NCI-H526 (cell line): ENCODE measurements around the gene ARPC5.
A peak's percentile ranks its signal among the peaks of the same experiment; 100 is the strongest.
"Not testable (repeated sequence)": the region's sequence is repeated elsewhere in the genome, so short reads cannot be mapped to it uniquely, and the experiment has no call there.

Experiments used
- DNase-seq, 2 experiments: peaks; one replicate each; lab custom pipeline; 2025; lab: John Stamatoyannopoulos, UW

ARPC5 gene

DNA sequence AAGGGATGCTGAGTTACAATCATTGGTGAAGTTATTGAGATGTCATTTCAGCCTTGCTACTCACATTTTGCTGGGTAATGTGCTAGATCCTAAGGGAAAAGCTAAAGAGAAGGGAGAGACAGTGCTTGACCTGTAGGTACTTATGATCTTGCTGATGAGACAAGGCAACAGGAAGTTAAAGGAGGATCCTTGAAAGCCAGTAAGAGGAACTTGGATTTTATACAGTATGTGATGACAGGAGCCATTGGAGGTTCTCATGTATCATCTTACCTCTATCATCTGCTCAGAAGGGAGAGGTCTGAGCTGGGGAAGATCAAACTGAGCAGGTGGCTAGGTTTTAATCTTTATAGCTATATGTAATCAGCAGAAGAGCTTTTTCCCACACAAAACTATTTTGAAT lies 11.2 kb upstream of the ARPC5 start:
- DNase-seq = no peak

DNA sequence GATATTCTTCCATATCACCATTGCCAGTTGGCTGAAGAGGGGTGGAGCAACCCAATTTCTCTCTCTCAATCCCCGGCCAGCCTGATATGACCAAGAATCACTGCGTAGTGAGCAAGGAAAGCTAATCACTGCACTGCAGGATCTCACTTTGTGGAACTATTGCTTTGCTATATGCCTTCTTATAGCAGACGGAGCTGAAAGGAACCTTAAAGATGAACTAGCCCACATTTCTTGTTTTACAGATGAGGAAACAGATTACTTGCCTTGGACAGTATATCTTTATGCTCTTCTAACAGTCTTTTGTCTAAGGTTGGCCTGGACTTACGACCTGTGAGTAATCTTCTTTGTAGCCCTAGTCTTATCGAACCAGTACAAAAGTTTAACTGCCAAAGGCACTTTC lies 9.9 kb upstream of the ARPC5 start:
- DNase-seq = no peak

DNA sequence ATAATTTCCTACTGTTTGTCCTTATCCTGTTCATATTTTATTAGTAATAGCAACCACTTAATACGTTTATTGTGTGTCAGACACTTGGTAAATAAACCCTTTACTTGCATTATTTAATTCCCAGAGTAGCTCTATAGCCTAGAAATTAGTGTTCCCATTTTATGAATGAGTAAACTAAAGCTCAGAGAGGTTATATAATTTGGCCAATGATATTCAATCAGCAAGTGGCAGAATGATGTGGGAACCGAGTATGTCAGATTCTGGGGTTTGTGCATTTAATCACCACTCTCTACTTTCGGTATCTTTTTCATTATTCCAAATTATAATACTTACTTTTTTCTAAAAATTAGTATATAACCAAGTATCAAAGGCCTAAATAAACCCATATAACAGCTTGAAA lies 6.6 kb upstream of the ARPC5 start:
- DNase-seq = no peak

DNA sequence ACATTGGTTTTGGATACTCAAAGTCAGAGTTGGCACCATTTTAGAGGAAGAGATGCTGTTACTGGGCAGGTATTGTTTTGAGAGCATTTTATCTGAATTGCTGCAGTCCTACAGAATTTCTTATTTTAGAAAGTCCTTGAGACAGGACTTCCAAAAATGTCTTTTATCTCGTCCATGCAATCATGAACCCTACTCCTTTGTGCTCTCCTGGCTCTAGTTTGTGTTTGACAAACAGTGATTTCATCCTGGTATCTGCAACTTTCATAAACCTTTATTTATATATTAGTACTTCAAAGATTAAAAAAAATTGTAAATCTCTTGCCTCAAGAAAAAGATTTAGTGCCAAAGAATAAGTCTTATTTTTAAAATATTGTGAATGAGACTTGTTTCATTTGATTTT lies 4.6 kb upstream of the ARPC5 start:
- no peak for DNase-seq

DNA sequence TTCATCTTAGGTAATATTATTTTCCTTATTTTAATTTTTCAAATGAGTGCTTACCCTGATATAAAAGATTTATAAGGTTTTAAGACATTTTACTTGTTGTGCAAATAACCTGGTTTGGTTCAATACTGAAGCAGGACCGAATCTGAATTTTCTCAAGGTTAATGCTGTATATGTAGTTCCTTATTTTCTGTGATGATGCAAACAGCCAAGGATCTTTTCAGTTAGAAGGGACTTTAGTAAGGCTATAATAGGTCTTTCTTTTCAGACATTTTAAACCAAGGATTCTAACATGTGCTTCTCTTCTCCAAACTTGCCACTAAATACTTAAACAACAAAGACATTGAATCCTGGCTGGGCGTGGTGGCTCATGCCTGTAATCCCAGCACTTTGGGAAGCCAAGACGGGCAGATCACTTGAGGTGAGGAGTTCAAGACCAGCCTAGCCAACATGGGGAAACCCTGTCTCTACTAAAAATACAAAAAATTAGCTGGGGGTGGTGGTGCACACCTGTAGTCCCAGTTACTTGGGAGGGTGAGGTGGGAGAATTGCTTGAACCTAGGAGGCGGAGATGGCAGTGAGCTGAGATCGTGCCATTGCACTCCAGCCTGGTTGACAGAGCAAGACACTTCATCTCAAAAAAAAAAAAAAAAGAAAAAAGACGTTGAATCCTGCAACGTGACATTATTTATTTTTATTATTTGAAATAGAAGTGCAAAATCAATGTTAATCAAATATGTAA lies 3.2 kb upstream of the ARPC5 start:
- DNase-seq = no peak

DNA sequence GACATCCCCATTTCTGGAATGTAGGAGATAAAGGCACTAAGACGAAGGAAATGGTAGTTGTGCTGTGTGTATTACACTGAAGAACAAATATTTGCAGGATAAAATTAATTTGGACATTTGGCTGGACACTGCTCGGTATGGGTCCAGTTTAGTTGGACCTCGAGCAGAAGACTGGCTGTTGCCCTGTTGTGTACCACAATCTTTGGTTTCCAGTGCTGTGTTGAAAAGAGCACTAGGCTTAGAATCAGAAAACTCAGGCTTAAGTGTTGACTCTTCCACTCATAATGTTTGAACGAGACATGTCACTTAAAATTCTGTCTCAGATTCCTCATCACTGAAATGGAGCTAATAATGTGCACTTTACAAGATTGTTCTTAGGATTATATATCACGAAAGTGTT lies 1.2 kb upstream of the ARPC5 start:
- DNase-seq = peak in 1 of 2 experiments; percentile 52

DNA sequence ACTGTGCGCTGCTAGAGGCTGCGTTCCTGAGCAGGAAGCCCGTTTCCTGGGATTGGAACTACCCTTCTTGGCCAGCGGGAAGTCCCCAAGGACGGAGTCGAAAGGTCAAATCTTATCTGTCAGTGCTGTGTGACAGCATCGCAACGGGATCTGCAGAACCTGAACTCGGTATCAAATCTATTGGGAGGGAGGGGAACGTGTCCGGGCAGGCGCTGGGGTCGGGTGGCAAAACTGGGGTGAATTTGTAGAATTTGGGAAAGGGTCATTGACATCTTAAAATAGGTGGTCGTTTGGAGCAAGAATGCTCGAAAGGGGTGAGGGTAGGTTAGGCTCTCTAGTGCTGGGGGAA lies 725 bp upstream of the ARPC5 start:
- DNase-seq = no peak

DNA sequence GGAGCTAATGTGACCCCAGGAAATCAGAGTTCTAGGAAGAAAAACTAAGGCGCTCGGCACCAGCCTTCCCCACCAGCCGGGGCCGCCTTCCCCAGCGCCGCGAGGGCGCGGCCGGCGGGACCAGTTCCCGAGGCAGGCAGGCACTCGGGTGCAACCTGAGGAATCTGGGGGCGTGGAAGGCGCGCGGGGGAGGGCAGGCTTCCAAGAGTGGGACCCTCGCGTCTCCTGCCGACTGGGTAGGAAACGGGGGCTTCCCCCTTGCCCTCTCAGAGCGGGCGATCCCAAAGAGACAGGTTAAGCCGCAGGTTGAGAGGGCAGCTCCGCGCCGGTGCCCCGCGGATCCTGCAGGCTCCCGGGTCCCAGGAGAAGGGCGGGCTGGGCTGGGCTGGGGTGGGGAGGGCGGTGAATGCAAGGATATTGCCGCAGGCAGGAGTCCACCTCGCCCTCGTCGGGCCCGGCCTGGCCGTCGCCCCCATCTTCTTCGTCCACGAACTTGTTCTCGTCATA lies 431 bp downstream of the ARPC5 start:
- peak; percentile 60 to 88 for DNase-seq

DNA sequence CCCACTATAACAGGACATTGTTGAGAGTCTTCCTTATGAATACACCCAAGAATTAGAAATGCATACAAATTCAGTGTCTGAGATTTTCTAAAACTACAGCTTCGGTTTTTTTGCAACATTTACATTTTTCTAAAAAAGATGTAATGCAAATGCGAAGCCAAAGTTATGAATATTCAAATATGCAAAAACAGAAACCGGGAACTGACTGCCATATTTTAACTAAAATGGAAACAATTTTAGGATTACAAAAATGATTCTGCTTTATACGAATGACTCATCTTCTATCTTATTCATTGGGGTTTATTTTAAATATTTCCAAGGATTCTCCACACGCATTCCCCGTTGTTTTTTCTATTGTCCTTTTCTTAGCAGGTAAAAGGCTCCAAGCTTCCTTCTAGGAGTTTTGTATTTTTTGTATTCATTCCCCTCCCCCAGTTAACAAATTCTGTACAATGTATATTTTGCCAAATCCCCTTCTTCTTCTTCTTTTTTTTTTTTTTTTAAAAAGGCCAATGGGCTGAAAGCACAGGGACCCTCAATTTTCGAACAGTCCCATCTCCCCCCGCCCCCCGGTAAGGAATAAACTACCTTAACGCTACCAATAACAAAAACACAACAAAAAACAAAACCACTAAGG lies 1.0 kb downstream of the ARPC5 start:
- DNase-seq = peak; percentile 42 to 75

DNA sequence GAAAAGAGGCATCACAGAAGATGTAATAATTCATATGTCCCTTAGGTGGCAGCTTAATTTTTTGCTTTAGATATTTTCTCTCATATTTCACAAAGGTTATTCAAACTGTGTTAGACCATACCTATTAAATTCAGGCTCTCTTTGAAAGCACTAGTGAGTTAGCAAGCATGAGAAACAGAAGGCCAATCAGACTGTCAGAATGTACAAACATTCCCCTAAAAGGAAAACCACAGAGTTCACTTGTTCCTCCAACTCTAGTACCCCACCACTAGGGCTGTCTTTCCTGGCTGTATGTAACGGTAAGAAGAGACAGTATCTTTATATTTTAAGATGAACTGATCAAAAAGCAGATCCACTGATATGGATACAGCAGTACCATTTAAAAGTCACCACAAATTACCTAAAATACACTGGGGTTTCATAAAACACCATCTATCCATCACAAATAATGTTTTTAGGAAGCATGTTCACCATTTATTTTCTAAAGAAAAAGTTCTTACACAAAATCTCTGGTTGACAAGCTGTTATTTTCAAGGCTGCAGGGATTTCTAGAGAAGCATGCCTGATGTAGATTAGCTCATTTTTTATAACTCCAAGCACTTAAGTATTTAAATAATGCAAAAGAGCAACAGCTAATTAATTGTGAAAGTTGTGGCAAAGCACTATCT lies 1.8 kb downstream of the ARPC5 start:
- DNase-seq = peak; percentile 83 to 85

DNA sequence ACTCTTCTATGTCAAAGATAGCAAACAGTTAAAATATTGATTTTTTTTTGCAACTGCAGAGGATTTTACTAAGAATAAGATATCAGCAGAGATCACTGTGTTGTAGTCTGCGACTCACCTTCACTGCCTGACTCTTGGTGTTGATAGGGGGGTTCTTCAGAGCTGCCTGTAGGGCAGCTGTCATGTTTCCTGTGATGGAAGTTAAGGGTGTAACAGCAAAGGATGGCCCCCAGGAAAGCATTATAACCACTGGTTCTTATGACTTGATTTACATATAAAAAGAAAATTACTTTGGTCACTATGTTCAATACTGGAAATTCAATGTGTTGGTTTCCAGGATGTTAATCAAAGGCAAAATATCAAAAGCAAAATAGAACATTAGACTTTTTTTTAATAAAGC lies 2.6 kb downstream of the ARPC5 start:
- DNase-seq = peak in 1 of 2 experiments; percentile 25

DNA sequence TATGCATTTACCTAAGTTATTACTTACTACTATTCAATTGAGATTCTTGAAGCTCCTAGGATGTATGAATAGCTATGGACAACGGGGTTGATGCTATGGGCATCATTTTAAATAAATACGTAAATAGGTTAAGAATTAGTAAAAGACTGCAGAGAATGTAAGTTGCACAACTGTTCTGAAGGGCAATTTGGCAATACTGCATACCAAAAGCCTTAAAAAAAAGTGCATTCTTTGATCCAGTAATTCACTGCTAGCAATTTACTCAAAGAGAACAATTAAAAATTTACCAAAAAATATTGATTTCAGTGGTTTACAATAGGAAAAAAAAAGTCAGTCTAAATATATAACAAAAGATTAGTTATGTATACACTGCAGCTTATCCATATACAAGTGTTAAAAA lies 3.5 kb downstream of the ARPC5 start:
- no peak for DNase-seq

DNA sequence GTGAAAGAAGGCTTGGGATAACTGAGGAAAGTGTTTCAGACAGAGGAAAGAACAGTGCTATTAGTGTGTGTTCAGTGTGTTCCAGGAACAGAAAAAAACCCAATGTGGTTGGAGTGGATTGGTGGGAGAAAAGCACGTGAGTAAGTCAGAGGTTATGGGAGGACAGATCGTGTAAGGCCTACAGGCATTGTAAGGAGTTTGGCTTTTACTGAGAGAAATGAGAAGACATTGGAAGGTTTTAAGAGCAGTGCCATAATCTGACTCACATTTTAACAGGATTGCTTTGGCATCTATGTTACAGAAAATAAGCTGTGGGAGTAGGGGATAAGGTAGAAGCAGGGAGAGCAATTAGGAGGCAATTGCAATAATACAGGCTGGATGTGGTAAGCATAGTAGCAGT lies 4.8 kb downstream of the ARPC5 start:
- DNase-seq = no peak

DNA sequence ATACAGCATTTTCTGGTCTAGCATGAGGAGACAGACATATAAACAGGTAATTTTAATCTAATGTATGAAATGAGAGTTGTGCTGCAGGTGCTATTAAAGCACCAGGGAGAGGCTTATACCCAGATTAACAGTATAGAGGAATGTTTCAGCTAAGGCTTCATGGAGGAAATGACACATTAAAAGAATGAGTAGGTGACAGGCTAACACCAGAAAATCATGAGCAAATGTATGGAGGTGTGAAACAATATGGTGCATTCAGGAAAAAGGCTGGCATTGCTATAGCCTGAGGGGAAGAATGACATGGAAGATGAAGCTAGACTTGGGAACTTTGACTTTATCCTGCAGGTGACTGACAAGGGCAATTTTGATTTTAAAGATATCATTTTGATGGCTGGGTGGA lies 7.0 kb downstream of the ARPC5 start:
- no peak for DNase-seq

DNA sequence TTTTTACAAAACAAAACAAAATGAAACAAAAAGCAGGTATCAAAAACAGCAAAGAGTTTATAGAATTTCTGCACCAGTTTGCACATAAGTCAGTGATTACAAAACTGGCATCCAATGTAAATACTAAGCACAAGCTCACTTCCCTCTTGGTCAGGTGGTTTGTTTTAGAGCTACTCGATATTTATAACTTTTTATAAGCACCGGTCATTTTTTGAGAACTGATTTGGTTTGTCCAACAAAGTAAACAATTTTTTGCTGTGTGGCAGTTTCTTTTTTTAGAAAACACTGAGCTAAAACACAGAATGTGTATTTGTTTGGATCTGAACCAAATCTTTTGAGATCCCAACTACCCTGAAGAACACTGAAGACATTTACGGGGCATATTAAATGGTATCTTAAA lies 9.3 kb downstream of the ARPC5 start:
- not testable (repeated sequence) for DNase-seq

DNA sequence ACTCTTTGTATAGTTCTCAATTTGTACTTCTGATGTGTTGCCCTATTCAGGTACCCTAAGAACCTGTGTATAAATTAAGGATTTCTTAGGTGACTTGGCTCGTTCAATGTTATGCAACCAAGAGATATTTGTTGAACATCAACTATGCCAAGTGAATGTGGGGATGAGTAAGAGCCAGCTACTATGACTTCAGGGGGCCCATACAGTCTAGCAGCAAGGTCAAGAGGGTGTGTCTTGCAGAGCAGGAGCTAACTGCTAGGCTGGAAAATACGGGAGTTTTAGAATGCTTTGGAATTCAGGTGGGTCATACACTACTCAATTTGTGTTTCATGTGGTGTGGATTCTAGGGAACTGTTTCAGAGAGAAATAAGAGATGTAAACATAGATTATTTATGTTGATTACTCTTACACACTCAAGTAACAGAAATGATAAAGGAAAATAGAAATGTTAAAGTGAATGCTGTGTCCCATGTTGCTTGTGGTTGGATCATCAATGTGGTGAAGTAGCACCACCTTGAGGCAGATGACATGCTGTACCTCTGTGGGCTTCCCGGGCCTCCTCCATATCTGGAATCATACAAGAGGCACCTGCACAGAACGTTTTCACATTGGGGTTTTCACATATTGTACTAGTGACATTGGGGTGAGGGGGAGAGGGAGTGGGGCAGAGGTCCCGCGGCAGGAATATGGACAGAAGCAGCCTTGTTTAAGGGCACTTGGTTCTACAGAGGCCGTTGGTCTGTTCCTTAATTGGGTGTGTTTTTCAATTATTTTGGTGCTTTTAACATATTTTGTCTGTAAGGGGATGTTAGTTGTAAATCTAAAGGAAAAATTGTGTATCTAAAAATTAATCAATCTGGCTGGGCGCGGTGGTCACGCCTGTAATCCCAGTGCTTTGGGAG lies 12.4 kb downstream of the ARPC5 start:
- DNase-seq = peak; percentile 82 to 89

DNA sequence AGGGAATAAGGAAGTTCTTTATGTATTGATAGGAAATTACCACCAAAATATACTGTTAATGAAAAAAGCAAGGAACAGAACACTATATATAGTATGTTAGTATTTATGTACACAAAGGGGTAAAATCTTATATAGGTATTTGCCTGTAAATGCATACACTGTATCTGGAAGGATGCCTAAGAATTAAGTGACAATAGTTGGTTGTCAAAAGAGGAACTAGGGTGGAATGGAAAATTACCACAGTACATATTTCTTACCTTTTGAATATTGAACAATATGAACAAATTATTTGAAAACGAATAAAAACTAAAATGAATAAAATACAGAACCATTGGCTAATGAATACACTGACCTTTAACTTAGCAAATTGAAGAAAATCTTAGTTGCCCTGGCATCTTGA lies 13.6 kb downstream of the ARPC5 start:
- no peak for DNase-seq

DNA sequence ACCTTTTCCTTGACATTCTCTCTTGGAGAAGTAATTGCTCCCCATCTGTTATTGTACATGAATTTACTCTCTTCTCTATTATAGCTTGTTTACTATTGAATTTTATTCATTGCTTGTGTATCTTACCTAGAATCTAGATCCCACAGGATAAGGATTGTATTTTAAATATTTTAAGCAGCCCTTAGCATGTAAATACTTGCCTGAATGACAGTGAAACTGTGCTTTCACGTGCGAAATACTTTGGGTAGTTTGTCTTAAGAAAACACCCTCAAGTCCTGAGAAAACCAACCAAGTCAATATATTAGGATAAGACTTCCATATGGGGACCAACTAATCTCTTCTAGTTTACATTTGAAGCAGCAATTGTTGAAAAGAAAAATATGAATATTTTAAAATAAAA lies 15.3 kb downstream of the ARPC5 start:
- no peak for DNase-seq

DNA sequence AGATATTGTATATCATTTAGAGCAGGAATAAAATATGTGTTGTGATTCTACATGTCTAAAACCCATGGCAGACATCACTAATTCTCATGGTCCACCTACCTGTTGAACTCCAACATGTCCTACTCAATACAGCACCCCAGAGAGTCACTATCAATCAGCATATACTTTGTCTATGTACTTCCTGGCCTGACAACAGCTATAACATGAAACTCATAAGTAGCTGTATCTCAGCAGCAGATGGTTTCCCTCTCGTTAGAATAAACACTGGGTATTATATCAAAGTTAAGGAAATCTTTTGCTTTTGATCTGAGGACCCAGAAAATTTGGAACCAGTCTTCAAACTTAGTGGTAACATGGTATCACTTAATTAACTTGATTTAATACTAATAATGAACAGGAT lies 15.8 kb downstream of the ARPC5 start:
- DNase-seq = no peak

DNA sequence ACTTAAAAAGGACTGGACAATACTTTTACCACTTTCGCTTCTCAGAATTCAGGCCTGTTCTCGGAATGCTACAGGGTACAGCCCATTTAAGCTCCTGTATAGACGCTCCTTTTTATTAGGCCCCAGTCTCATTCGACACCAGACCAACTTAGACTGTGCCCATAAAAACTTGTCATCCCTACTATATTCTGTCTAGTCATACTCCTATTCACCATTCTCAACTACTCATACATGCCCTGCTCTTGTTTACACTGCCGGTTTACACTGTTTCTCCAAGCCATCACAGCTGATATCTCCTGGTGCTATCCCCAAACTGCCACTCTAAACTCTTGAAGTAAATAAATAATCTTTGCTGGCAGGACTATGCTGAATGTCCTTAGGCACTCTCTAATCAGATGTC lies 17.4 kb downstream of the ARPC5 start:
- DNase-seq = not testable (repeated sequence)

DNA sequence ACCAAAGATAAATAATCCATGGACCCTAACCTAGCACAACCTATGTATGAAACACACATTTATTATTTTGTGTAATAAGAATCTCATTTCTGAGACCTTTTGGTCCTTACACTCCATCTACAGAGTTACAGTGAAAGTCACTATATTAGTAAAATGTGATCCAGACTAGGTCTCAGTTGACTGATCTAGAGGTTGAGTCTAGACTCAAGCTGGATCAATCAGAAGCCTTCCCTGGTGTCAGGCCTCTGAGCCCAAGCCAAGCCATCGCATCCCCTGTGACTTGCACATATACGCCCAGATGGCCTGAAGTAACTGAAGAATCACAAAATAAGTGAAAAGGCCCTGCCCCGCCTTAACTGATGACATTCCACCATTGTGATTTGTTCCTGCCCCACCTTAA lies 22.6 kb downstream of the ARPC5 start:
- not testable (repeated sequence) for DNase-seq

DNA sequence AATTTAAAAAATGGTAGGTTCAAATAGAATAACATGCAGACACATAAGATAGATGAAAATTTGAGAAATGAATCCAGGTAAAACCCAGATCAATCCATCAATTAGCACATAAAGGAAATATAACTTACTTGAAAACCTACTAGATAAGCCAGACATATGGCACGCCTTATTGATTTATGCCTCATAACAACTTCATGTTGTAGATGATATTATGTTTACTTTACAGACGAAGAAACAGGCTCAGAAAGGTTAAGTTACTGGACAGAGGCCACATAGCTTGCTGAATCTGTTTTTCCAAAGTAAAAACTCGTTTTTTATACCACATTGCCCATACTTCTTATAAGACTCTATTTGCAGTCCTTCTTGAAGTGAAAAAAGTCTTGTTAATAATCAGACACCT lies 23.2 kb downstream of the ARPC5 start:
- DNase-seq = no peak
